KOPT-K1 (cell line): ENCODE measurements around the gene KLF11.

Experiments used
- H3K27ac ChIP-seq: fragments of 200-600 bp; sonication (generic); 2 replicates; pipeline ENCODE4 v1.5.1; 2016; ENCODE audit warnings: antibody characterized with exemption, mild to moderate bottlenecking, low read depth, low read length; ENCODE audit not compliant: poor library complexity, severe bottlenecking
- H3K36me3 ChIP-seq: fragments of 200-600 bp; sonication (generic); 2 replicates; pipeline ENCODE4 v1.5.1; 2017; ENCODE audit warnings: antibody characterized with exemption, mild to moderate bottlenecking, low read length, moderate library complexity; ENCODE audit not compliant: insufficient read depth
- H3K9me3 ChIP-seq: fragments of 200-600 bp; sonication (generic); 2 replicates; pipeline ENCODE4 v1.5.1; 2017; ENCODE audit warnings: antibody characterized with exemption, low read length, mild to moderate bottlenecking; ENCODE audit not compliant: insufficient read depth, poor library complexity, severe bottlenecking

Gene KLF11

DNA sequence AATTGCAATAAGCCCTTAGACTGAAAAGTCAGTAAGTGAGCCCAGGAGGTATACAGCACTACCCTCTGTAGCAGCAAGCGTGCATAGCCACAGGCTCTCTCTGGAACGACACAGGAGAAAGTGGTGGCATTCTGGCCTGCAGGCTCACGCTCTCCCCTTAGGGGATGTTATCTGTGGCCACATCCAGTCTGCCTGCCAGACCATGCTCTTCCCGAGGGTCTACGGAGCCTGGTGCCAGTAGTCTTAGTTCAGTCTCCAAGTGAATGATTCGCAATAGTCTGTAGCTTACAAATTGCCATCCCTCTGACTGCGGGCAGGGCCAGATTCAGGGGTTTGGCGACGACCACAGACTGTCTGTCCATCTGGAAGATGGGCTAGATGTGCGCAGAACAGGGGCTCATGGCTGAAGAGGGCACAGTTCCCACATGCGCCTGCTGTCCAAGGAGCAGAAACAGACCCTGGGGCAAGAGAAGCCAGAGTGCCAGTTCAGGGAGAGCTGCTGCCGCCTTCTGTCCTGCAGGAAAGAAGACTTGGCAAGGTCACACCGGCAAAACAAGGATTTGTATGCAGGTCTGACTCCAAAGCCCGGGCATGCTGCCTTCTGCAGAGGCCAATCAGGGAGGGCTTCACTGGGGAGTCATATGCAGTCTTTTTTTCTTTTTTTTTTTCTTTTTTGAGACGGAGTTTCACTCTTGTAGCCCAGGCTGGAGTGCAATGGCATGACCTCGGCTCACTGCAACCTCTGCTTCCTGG, 3.5 kb upstream of the KLF11 start:
- no peaks in the 10 kb centered on the region for H3K36me3 ChIP-seq
- H3K9me3 ChIP-seq: no peaks in the 10 kb centered on the region
- no peak overlapping the region for H3K27ac ChIP-seq

DNA sequence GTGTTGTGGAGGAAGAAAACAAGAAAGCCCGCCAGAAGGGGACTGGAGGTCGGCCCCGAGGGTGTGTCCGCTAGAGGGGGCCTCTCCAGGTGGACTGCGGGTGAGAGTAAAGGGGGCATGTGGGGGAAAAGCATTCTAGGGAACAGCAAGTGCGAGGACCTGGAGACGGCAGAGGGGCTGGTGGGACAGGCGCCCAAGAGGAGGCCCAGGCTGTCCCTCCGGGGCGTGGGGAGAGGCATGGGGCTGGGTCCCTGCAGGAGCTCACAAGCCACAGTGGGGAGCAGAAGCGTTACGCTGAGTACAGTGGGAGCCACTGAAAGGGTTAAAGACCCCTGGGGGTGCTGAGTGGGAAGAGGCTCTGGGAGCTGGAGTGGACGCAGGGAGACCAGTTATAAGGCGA, 1.6 kb upstream of the KLF11 start:
- Histone ChIP-seq H3K9me3 (no peaks in the 10 kb centered on the region), H3K36me3 (no peaks in the 10 kb centered on the region), H3K27ac (no peak overlapping the region)

DNA sequence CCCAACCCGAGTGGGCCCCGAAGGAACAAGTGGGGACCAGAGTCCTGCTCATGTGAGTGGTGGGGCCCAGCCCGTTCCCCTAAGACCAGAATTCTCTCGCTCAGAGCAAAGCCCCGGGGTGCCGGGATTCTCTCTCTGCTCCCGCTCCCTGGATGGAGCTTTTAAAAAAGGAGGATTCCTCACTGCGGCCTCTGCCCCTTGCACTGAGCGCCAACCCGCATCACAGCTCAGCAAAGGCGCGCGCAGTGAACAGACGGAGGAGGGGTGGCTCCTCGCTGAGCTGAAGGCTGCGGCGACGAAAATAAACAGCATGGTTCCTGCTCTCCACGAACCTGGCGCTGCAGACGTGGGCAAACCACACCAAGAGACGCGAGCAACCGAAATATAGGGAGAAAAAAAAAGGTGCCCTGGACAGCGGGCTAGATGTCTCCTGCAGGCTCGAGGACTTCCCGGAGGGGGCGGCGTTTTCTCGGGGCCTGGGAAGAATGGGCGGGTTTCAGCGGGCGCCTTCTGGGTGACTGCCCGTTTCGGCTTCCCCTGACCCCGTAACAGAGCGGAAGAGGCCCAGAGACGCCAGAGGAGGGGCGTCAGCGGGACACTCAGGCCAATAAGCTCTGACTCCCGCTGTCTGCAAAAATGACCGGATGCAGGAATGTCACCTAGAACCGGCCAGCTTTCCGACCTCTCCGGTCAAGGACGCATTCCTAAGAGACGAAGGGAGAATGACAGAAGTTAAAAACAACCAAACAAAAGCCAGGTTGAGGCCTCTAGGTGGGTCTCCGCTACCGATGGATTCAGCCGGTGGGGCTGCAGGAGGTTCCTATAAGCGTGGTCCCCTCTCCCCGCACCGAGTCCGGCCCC, 819 bp upstream of the KLF11 start:
- Histone ChIP-seq H3K36me3 (no peaks in the 10 kb centered on the region), H3K27ac (no peak overlapping the region), H3K9me3 (no peaks in the 10 kb centered on the region)

DNA sequence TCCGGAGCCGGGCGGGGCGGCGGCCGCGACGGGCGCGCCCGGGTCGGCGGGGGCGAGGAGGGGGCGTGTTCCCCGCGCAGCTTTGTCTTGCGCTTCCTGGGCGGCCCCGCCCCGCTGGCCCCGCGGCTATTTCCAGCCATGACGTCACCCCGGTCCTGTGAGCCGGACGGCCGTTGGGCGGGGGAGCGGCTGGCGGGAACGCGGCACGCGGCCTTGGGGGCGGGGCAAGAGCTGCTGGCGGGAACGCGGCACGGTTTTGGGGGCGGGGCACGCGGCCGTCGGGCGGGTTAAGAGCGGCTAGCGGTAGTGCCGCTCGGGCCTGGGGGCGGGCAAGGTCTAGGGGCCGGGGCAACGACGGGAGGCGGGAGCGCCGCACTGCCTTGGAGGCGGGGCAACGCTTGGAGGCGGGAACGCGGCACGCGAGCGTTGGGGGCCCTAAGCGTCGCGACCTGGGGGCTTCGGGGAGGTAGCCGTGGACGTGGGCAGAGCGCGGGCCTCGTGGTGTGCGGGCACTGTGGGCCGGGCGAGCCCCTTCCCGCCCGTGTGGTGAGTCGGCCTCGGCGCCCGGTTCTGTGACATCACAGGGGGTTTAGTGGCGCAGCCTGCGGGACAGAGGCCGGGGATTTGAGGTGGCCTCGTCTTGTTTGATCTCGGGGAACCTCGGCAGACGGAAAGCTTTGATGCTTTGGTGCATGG, 704 bp downstream of the KLF11 start:
- no peaks in the 10 kb centered on the region for H3K36me3 ChIP-seq
- no peak overlapping the region for H3K27ac ChIP-seq
- H3K9me3 ChIP-seq: no peaks in the 10 kb centered on the region

DNA sequence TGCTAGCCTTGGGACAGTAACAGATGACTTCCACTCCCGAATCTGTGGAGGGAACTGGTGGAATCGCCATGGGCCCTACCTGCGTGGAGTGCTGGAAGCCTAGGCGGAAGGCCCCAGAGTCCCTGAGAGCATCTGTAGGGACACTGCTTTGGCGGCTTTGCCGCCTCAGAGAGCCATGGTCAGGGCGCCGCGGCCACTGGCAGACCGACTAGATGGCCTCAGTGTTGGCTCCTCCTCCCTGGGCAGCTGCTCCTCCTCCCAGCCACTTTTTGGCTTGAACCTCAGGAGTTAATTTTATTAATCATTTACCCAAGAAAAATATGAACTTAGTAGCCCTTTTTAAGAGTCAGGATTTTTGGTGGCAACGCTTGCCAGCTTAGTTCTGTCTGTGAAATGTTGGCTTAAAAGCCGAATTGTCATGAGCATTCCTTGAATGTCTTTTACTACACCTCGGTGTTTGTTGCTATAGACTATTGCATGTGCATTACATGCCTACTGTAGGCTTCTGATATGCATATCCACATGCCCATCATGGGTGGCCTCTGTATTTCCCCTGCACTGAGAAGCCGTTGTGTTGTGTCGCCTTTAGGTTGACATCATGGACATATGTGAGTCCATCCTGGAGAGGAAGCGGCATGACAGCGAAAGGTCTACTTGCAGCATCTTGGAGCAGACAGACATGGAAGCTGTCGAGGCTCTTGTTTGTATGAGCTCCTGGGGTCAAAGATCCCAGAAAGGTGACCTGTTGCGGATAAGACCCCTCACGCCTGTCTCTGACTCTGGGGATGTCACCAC, 2.4 kb downstream of the KLF11 start:
- Histone ChIP-seq H3K36me3 (no peaks in the 10 kb centered on the region), H3K27ac (no peak overlapping the region), H3K9me3 (no peaks in the 10 kb centered on the region)

DNA sequence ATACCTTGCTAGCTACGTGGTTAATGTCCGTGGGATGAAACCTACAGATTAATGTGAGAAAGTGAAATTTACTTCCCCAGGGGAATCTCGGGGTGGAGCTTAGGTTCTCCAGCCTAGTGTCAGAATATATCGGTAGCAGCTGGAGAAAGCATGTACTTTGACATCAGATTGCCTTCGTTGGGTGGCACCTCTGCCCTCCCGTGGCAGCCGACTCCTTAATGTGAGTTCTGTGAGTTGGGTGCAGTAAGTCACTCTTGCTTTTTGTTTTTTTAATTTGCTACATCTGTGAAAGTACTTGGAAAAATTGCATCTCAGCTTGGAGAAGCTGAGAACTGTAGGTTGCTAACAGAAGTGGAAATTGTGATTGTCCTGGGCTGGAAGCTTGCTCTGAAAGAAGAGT, 3.6 kb downstream of the KLF11 start:
- H3K36me3 ChIP-seq: no peaks in the 10 kb centered on the region
- H3K27ac ChIP-seq: no peak overlapping the region
- no peaks in the 10 kb centered on the region for H3K9me3 ChIP-seq

DNA sequence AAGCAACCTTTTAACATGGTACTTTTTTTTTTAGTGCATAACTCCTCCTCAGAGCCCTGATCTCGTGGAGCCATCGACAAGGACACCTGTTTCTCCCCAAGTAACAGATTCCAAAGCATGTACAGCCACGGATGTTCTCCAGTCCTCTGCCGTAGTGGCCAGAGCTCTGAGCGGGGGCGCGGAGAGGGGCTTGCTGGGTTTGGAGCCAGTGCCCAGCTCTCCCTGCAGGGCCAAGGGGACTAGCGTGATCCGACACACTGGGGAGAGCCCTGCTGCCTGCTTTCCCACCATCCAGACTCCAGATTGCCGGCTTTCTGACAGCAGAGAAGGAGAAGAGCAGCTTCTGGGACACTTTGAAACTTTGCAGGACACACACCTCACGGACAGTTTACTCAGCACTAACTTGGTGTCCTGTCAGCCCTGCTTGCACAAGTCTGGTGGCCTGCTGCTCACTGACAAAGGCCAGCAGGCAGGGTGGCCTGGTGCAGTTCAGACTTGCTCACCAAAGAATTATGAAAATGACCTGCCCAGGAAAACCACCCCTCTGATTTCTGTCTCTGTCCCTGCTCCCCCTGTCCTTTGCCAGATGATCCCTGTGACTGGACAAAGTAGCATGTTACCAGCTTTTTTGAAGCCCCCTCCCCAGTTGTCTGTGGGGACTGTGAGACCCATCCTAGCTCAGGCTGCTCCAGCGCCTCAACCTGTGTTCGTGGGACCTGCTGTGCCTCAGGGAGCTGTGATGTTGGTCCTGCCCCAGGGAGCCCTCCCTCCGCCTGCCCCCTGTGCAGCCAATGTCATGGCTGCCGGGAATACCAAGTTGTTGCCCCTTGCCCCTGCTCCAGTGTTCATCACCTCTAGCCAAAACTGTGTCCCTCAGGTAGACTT, 4.5 kb downstream of the KLF11 start:
- Histone ChIP-seq H3K27ac (no peak overlapping the region), H3K36me3 (no peaks in the 10 kb centered on the region), H3K9me3 (no peaks in the 10 kb centered on the region)

DNA sequence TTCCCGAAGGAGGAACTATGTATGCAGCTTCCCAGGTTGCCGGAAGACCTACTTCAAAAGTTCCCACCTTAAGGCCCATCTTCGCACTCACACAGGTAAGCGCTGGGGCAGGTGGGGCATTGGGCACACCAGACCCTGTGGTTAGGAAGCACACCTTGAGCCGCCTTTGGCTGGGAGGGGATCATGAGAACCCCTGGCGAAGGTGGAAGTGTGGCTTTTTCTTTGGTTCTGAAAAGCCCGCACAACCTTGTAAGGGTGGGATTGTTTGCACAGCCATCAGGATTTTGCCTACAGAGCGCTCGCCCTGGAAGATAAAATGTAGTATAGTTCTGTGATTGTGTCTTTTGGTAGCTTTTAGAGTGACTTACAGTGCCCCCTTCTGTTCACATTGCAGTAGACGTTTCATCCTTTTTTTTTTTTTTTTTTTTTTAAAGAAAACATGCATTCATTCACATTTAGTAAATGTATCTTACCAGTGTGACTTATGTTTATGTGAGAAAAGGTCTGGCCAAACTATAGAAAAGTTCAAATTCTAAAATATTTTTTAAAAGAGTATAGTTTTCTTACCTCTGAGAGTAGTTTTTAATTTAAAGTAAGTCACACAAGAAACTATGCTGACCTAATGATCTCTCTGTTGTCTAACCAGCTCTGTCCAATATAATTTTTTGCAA, 5.3 kb downstream of the KLF11 start:
- H3K27ac ChIP-seq: no peak overlapping the region
- no peaks in the 10 kb centered on the region for H3K36me3 ChIP-seq
- H3K9me3 ChIP-seq: no peaks in the 10 kb centered on the region

DNA sequence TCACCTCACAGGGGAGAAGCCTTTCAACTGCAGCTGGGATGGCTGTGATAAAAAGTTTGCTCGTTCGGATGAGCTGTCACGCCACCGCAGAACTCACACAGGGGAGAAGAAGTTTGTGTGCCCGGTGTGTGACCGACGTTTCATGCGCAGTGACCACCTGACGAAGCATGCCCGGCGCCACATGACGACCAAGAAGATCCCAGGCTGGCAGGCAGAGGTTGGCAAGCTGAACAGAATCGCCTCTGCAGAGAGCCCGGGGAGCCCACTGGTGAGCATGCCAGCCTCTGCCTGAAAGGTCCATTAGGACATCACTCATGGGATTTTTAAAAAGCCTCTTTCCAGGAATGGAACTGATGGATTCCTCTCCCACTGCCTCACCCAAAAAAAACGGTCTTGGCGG, 8.9 kb downstream of the KLF11 start:
- no peaks in the 10 kb centered on the region for H3K36me3 ChIP-seq

DNA sequence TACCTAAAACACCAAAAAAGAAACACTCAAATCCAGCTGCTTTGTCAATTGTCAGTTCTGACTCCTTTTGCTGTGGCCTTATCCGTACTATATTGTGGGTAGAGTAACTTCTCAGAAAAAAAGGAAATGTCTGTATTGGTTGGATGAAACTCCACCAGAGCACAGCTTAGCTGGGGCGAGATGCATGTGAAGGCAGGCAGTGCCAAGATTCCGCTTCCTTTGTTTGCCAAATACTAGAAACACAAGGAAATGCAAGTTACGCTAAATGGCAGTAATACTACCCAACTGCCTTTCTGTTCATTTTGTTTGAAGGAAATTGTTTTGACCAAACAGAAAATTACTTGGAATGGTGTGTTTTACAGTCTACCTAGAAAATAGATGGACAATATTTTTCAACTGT, 10.0 kb downstream of the KLF11 start:
- Histone ChIP-seq H3K9me3 (no peaks in the 10 kb centered on the region), H3K36me3 (no peaks in the 10 kb centered on the region), H3K27ac (no peak overlapping the region)

More for the DNA sequence above, 8.9 kb downstream of the KLF11 start:
- no peak overlapping the region for H3K27ac ChIP-seq
- no peaks in the 10 kb centered on the region for H3K9me3 ChIP-seq

DNA sequence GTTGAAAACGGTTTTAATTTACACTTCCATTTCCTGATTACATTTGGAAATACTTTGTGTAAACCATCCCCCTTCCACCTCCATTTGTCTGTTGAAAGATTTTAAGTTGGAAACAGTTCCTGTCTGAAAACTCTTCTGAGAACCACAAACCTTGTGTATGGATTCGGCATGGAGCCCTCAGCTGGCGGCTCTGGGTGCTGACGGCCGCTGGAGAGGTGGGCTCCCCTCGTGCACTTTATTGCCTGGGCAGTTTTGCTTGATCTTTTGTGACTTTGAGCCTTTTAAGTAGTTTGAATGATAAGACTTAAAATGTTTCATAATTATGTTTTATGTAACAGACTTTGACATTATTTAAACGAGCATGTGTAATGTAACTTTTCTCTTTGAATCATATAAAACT, 11.1 kb downstream of the KLF11 start:
- no peaks in the 10 kb centered on the region for H3K36me3 ChIP-seq
- H3K9me3 ChIP-seq: no peaks in the 10 kb centered on the region
- no peak overlapping the region for H3K27ac ChIP-seq

DNA sequence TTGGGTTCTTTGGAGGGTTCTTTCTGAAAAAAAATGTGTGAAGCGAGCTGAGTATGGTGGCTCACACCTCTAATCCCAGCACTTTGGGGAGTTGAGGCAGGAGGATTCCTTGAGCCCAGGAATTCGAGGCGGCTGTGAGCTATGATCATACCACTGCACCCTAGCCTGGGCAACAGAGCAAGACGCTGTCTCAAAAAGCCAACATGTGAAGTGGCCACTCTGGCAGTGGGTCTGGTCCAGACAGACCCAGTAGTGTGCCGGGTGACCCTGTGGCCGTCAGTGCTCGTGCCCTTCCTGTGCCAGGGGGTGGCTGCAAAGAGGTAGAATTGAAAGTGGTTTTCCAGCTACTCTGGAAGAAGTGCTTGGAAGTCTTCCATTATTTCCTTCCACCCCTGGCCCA, 11.6 kb downstream of the KLF11 start:
- no peak overlapping the region for H3K27ac ChIP-seq
- no peaks in the 10 kb centered on the region for H3K9me3 ChIP-seq
- no peaks in the 10 kb centered on the region for H3K36me3 ChIP-seq

DNA sequence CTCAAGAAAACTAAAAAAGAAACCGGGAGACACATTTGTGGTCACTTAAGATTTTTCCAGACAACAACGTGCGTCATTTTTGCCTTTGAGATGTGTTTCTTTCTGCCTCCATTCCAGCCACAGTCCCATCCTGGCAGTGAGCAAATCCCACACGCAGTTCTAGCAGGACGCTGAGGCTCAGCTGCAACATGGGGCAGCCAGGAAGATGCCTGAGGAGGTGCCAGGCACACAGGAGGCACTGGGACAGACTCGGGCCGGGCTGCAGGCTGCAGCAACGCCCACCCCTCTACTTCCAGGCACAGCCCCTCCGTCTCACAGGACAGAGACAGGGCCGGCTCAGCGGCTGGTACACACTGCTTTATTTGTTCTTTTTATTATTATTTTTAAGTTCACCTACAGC, 13.1 kb downstream of the KLF11 start:
- Histone ChIP-seq H3K9me3 (no peaks in the 10 kb centered on the region), H3K27ac (no peak overlapping the region), H3K36me3 (no peaks in the 10 kb centered on the region)
